KOPT-K1 (cell line): Measurements from ENCODE around the gene SPAG16.

Experiments
- H3K27ac ChIP-seq: fragments of 200-600 bp; sonication (generic); 2 replicates; pipeline ENCODE4 v1.5.1; 2016; ENCODE audit warnings: antibody characterized with exemption, mild to moderate bottlenecking, low read depth, low read length; ENCODE audit not compliant: poor library complexity, severe bottlenecking
- H3K36me3 ChIP-seq: fragments of 200-600 bp; sonication (generic); 2 replicates; pipeline ENCODE4 v1.5.1; 2017; ENCODE audit warnings: antibody characterized with exemption, mild to moderate bottlenecking, low read length, moderate library complexity; ENCODE audit not compliant: insufficient read depth
- H3K9me3 ChIP-seq: fragments of 200-600 bp; sonication (generic); 2 replicates; pipeline ENCODE4 v1.5.1; 2017; ENCODE audit warnings: antibody characterized with exemption, low read length, mild to moderate bottlenecking; ENCODE audit not compliant: insufficient read depth, poor library complexity, severe bottlenecking

The SPAG16 gene

DNA sequence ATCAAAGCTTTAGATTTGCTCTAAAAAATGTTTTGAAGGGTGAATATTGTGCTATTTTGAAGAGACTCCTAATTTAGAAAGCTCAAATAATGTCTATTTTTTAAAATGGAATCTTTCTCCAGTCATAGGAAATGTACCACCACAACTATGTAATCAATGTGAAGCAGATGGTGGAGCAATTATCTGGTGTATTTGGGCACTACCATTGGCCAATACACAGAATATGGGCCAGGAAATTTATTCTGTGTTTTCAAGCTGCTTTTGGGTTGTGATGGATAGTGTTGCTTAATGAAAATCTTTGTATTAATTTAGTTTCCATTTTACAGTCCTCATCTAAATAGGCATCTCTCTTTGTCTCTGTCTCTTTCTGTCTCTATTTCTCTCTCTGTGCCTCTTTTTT, 1109.5 kb downstream of the SPAG16 start:
- no peaks in the 10 kb centered on the region for H3K9me3 ChIP-seq
- H3K27ac ChIP-seq: no peak overlapping the region
- H3K36me3 ChIP-seq: no peaks in the 10 kb centered on the region

GRCh38 chr2:214395040-214395439, 1110.8 kb downstream of the SPAG16 start:
- Histone ChIP-seq H3K36me3 (no peaks in the 10 kb centered on the region), H3K27ac (no peak overlapping the region), H3K9me3 (no peaks in the 10 kb centered on the region)

- no peaks in the 10 kb centered on the region for H3K9me3 ChIP-seq
- no peak overlapping the region for H3K27ac ChIP-seq
- no peaks in the 10 kb centered on the region for H3K36me3 ChIP-seq
Observed at GRCh38 chr2:214401580-214401979, 1117.3 kb downstream of the SPAG16 start.

DNA sequence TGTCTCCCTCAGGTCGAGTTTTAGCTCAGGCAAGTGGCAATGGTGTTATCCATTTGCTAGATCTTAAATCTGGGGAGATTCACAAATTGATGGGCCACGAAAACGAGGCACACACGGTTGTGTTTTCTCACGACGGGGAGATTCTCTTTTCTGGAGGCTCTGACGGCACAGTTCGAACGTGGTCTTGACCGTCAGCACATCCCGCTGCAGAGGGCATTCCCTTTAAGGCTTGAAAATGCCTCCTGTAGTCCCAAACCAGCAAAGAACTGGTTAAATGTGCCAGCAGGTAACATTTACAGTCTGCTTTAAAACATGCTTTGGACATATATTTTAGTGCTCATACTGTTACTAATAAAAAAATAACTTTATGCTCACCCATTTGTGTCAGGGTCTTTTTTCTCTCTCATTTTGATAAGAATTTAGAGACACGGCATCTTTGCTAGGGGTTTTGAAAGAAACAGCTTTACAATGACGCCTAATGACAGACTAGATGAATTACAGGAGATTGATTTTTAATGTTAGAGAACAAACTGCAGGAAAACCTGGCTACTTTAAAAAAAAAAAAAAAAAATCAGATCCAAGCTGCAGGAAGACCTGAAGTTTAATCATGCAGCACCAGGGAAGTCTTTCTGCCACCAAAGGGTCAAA, 1126.0 kb downstream of the SPAG16 start:
- H3K9me3 ChIP-seq: no peaks in the 10 kb centered on the region
- H3K27ac ChIP-seq: no peak overlapping the region
- H3K36me3 ChIP-seq: no peaks in the 10 kb centered on the region

DNA sequence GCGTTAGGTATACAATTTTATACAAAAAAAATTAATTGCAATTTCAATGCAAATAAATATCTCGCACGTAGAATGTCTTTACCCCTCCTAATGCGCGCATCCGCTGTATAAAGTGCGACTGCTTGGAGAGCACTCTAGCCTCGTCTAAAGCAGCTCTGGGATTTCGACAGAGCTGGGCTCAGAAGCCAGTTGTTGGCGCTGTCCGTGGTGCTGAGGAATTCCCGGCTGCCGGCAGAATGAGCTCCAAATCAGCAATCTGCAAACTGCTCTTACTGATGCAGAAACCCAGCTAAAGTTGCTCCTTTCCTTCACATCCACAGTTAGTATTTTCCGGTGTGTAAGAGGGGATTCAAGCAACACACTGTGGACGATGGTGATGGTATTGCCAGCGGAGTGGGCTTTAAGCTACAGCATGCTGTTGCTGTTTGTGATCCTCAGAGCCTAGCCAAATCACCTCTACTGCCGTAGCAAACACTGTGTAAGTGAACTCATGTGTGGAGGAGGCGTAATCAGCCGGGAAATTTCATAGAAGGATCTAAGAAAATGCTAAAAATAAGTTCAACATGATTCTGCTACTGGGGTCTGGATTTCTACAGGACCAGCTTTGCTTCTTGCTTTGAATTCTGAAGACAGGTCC, 1126.8 kb downstream of the SPAG16 start, which contains the start of gene VWC2L:
Gene VWC2L, plus strand, starts transcription at position 137 of the 637 bp plus-strand sequence. CDS start 3,140 bp downstream, outside the sequence.
- H3K36me3 ChIP-seq: no peaks in the 10 kb centered on the region
- no peaks in the 10 kb centered on the region for H3K9me3 ChIP-seq
- H3K27ac ChIP-seq: no peak within 1 kb of the TSS

GRCh38 chr2:214412679-214413078, 1128.4 kb downstream of the SPAG16 start:
- H3K36me3 ChIP-seq: no peaks in the 10 kb centered on the region
- no peak overlapping the region for H3K27ac ChIP-seq
- no peaks in the 10 kb centered on the region for H3K9me3 ChIP-seq

DNA sequence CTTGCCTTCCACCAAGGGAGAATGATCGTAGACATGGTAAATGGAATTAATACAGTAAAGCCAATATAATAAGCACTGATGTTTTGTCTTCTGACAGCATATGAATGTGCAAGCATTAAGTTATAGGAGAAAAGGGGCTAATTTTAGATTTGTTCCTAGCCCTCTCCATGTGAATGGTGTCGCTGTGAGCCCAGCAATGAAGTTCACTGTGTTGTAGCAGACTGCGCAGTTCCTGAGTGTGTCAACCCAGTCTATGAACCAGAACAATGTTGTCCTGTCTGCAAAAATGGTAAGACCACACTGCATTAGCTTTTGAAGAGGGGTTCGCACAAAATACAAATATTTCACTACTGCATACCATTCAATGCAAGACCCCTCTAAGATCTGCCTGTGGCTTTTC, 1152.2 kb downstream of the SPAG16 start:
- H3K36me3 ChIP-seq: no peaks in the 10 kb centered on the region
- no peak overlapping the region for H3K27ac ChIP-seq
- no peaks in the 10 kb centered on the region for H3K9me3 ChIP-seq

DNA sequence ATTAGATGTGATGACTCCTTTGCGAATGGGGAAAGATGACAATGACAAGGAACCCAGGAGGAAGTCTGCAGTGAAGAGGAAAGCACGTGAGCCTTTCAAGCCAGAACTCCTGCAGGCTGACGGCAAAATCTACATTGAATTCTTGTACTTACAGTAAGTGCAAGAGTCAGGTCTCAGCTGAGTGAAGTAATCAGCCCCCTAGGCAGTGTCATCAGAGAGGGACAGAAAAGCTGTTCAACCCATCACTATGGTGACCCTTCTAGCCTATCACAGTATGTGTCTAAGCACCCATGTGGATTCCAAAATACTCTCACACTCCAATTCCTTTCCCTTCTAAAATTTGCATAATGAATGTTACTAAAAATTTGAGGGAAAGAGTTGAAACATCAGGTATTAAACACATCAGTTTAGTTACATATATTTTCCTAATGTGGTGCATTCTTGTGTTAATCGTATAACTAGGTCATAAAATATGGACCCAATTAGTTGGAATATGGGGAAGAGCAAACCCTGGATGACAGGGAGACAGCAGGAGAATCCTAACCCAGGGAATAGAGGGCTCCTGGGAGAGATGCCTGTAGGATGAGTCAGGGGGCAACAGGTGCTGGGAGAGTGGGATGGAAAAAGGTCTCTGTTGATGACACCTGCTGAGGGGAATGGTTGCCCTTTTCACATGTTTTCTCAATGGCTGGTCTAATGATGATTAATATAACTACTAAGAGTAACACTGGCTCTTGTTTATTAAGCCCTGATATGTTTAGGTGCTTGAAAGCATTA, 1166.0 kb downstream of the SPAG16 start:
- no peaks in the 10 kb centered on the region for H3K36me3 ChIP-seq
- no peak overlapping the region for H3K27ac ChIP-seq
- H3K9me3 ChIP-seq: no peaks in the 10 kb centered on the region

DNA sequence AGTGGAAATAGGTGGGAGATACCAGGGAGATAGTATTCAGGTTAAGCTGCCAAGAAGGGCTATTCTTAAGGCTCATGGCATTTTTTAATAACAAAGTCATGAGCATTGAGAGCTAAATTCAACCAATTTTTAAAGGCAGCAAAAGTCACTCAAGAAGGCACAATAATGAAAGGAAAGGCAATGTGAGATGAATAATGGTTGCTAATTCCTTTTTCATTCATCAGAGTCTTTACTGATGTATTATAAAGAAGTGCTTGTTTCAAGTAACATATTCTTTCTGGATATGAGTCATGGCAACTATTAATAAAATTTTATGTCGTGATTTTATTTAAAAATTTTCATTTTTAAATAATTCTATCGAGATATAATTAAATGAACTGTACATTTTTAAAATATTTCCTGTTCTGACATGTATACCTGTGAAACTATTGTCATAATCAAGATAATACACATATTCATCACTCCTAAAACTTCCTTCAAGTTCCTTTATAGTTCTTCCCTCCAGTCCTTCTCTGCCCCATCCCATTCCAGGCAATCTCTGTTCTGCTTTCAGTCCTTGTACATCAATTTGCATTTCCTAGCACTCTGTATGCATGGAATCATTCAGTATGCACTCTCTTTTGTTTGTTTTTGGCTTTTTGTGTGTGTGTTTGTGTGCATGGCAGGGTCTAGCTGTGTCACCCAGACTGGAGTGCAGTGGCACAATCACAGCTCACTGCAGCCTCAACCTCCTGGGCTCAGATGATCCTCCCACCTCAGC, 1167.4 kb downstream of the SPAG16 start:
- no peak overlapping the region for H3K27ac ChIP-seq
- H3K36me3 ChIP-seq: no peaks in the 10 kb centered on the region
- no peaks in the 10 kb centered on the region for H3K9me3 ChIP-seq
